GM12892 (cell line): Measurements from ENCODE around the gene SGIP1.

Source experiments
- POLR2A ChIP-seq: IDR thresholded peaks from 2 replicates; pipeline ENCODE4 v1.6.1; 2011; ENCODE audit warnings: low read depth, low read length, control low read depth
- POLR2AphosphoS5 ChIP-seq: IDR thresholded peaks from 2 replicates; pipeline ENCODE4 v1.6.1; 2011; ENCODE audit warnings: low read depth, low read length, control low read depth
- TAF1 ChIP-seq: IDR thresholded peaks from 2 replicates; pipeline ENCODE4 v1.6.1; 2011; ENCODE audit warnings: low read depth, mild to moderate bottlenecking, control low read depth, low read length, borderline replicate concordance

DNA sequence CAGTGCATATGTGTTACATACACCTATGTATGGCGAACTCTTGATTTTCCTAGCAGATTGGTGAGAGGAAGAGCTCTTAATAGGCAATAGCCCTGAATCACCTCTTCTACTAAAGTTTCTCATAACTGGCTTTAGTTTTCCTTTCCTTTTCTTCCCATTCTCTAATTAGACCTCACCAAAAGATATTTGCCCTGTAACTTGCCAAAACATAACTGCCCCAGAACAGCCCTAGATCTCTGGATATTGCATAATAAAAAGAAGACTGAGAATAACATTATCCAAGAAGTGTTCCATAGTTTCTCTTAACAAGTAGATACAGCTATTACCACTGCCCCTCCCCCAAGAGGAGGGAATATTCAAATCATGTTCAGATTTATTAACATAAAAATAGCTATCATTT lies 16.3 kb downstream of the SGIP1 start:
- TF ChIP-seq POLR2AphosphoS5 (no peak), POLR2A (no peak), TAF1 (no peak)
